Stimulated activated CD8-positive, alpha-beta memory T cell treated with anti-CD3 and anti-CD28 coated beads, Interleukin-15, amount 100 ng/mL, for 4 hours (primary cell): ENCODE data around the gene SYNGAP1.

ENCODE experiments used
- DNase-seq, 2 donors: peaks; one replicate each; pipeline ENCODE4 v3.0.0-alpha.2; 2020; ENCODE audit warnings: low read depth in 2 of 2

The SYNGAP1 gene

GRCh38 chr6:33404884-33405283 is 15.0 kb upstream of the SYNGAP1 start:
- DNase-seq = no peak

DNA sequence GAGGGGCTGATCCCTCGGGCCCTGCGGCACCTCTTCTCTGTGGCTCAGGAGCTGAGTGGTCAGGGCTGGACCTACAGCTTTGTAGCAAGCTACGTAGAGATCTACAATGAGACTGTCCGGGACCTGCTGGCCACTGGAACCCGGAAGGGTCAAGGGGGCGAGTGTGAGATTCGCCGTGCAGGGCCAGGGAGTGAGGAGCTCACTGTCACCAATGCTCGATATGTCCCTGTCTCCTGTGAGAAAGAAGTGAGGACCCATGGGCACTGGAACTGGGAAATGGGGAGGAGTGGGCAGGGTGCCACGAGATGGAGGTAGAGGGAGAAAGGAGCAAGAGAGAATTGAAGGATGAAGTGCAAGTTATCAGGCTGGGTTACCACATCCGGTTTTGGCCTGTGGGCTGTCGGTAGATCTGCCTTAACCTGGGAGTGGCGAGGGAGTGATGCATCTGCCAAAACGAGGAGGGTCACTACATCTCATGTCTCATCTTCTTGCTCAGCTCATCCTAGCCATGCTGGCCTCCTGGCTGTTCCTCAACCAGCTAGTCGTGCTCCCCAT is 14.4 kb upstream of the SYNGAP1 start:
- no peak for DNase-seq

- DNase-seq = no peak
Measured at GRCh38 chr6:33406126-33406525, 13.7 kb upstream of the SYNGAP1 start.

- no peak for DNase-seq
Measured at GRCh38 chr6:33407132-33407718, 12.6 kb upstream of the SYNGAP1 start.

GRCh38 chr6:33410050-33410710 is 9.7 kb upstream of the SYNGAP1 start:
- peak; percentile 93 to 97 for DNase-seq

GRCh38 chr6:33410711-33411631 is 8.9 kb upstream of the SYNGAP1 start, which contains the start of gene PHF1:
PHF1 (plus strand) TSS chr6:33411014; CDS start chr6:33412264, 1,250 bp downstream.
- DNase-seq = peak in 1 of 2 donors; percentile 68

GRCh38 chr6:33411632-33412005 is 8.2 kb upstream of the SYNGAP1 start:
- no peak for DNase-seq

- DNase-seq = no peak
Measured at GRCh38 chr6:33412140-33413009, 7.5 kb upstream of the SYNGAP1 start.

DNA sequence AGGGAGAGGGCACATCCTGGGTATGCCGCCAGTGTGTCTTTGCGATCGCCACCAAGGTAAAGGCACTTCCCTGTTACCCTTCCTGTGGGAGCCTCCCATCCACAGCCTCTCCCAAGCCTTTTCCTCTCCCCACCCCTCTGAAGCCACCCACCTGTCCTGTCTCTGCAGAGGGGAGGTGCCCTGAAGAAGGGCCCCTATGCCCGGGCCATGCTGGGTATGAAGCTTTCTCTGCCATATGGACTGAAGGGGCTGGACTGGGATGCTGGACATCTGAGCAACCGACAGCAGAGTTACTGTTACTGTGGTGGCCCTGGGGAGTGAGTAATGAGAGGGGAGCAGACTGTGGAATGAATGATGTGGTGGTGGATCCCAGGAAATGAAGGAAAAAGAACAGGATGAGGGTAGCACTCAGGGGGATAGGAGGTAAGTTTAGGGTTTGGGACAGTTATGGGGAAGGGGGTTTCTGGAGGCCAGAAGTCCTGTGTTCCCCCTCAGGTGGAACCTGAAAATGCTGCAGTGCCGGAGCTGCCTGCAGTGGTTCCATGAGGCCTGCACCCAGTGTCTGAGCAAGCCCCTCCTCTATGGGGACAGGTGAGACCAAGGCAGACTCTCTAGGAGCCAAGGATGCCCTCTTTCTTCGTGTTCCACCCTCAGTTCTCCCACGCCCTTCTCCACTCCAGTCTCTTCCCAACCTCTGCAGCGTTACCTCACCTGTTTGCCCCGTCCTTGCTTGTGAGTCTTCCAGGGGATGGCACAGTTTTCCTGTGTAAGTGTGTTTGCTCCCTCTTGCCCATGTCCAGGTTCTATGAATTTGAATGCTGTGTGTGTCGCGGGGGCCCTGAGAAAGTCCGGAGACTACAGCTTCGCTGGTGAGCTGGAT is 6.4 kb upstream of the SYNGAP1 start:
- DNase-seq = no peak

- DNase-seq = no peak
Measured at GRCh38 chr6:33414592-33415271, 5.1 kb upstream of the SYNGAP1 start.

DNA sequence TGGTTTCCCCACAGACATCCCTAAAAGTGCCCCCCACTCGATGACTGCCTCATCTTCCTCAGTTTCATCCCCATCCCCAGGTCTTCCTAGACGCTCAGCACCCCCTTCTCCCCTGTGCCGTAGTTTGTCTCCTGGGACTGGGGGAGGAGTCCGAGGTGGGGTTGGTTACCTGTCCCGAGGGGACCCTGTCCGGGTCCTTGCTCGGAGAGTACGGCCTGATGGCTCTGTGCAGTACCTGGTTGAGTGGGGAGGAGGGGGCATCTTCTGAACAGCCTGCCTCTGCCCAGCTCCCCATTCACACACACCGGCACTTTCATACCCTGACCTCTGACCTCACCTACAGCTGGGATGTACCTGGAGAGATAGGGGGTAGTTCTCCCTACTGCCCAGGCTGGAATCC is 4.0 kb upstream of the SYNGAP1 start:
- no peak for DNase-seq

GRCh38 chr6:33416386-33417127 is 3.3 kb upstream of the SYNGAP1 start:
- DNase-seq = no peak

DNA sequence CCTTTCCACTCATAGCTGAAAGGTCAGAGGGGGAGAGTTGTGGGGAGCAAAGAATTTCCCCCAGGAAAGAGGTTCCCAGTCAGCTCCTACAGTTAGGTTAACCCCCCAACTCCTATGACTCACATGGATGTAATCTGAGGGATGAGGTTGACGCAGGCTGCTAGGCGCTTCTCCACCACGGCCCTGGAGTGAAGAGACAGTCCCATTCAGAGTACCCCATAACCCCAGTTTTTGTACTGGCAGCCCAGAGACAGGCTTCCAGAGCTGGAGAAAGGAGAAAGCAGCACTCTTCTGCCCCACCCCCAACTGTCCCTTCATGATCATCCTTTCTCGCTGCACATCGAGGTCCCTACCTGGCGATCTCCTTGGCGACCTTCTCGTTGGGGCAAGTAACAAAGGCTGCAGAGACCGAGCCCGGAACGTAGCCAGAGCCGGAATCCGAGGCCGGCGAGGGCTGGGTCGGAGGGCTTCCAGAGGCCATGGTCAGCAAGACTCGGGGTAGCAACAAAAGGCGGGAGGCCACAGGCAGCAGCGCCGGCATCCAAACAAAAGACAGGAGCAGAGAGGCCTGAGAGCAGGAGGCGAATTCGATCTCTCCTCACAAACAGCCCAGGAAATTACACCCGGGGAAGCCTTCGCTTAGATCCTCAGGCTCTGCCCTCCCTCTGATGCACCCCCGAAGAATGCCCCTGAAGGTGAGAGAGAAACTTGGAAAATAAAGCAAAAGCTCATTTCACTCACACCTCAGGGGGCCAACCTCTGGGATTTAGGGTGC is 2.5 kb upstream of the SYNGAP1 start:
- no peak for DNase-seq

- DNase-seq = peak; percentile 99
Measured at GRCh38 chr6:33417903-33418689, 1.8 kb upstream of the SYNGAP1 start, which contains the start of gene CUTA. CUTA (minus strand) TSS chr6:33418107; CDS start chr6:33418000, 107 bp downstream.

GRCh38 chr6:33418690-33419291 is 1.1 kb upstream of the SYNGAP1 start:
- no peak for DNase-seq

GRCh38 chr6:33420491-33421343 is 852 bp downstream of the SYNGAP1 start:
- DNase-seq = no peak
